PFSK-1 (cell line): ENCODE data around the gene CEP295NL.

Source experiments
- FOXP2 ChIP-seq: optimal IDR thresholded peaks from 2 replicates; pipeline ENCODE3; 2011; ENCODE audit warnings: borderline replicate concordance, control low read depth, inconsistent platforms; ENCODE audit not compliant: insufficient read depth; ENCODE audit errors: extremely low read length, extremely low read depth
- POLR2AphosphoS5 ChIP-seq: IDR thresholded peaks from 2 replicates; pipeline ENCODE4 v1.6.1; 2012; ENCODE audit warnings: low read depth, mild to moderate bottlenecking, control low read depth, low read length, moderate library complexity
- REST ChIP-seq, 2 experiments: IDR thresholded peaks; 2 replicates each; pipeline versions ENCODE4 v1.6.1 to v1.8.0; 2011 to 2012; ENCODE audit warnings: low read depth in 2 of 2, low read length in 2 of 2, control low read depth in 1 of 2, inconsistent platforms in 1 of 2, mild to moderate bottlenecking in 1 of 2, moderate library complexity in 1 of 2; ENCODE audit not compliant: insufficient read depth in 1 of 2
- SIN3A ChIP-seq: IDR thresholded peaks from 2 replicates; pipeline ENCODE4 v1.6.1; 2012; ENCODE audit warnings: mild to moderate bottlenecking, low read length, moderate library complexity, borderline replicate concordance; ENCODE audit not compliant: insufficient read depth
- TAF1 ChIP-seq: IDR thresholded peaks from 2 replicates; pipeline ENCODE4 v1.6.1; 2012; ENCODE audit warnings: low read length, control low read depth, borderline replicate concordance; ENCODE audit not compliant: insufficient read depth

The CEP295NL gene

DNA sequence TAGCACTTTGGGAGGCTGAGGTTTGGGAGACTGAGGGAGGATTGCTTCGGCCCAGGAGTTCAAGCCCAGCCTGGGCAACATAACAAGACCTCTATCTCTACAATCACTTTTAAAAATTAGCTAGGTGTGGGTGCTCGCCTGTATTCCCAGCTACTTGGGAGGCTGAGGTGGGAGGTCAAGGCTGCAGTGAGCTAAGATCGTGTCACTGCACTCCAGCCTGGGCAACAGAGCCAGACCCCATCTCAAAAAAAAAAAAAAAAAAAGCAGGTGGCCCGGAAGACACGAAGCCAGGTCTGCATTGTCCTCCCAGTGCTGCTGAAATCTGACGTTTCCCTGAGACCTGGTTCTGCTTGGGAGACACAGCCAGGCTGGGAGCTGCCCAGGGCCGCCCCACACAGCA lies 41.0 kb upstream of the CEP295NL start:
- TF ChIP-seq TAF1 (no peak), FOXP2 (no peak), SIN3A (no peak), REST (IDR thresholded peaks at IDR 0.05; ENCODE audit: insufficient read depth in 1 of 2, low read depth in 2 of 2, low read length in 2 of 2) (no peak), POLR2AphosphoS5 (no peak)

DNA sequence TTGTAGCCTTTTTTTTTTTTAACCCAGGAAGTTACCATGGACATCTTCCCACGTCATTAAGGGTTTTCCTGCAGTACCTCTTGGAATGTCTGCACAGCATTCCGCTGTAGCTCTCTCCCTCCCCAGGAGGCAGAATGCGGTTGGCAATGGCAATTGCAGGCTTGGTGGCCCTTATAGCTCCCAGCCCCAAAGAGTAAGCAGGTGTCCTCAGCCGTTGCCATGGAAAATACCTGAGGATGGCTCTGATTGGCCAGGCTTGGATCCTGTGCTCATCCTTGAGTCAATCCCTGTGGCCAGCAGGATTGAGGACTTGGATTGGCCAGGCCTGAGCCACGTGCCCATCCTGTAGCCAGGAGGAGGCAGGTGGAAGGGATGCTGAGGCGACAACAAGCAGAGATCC lies 37.7 kb upstream of the CEP295NL start:
- TF ChIP-seq REST (IDR thresholded peaks at IDR 0.05; ENCODE audit: insufficient read depth in 1 of 2, low read depth in 2 of 2, low read length in 2 of 2) (no peak), TAF1 (no peak), POLR2AphosphoS5 (no peak), FOXP2 (no peak), SIN3A (no peak)

- TF ChIP-seq REST (IDR thresholded peaks at IDR 0.05; ENCODE audit: insufficient read depth in 1 of 2, low read depth in 2 of 2, low read length in 2 of 2) (no peak), TAF1 (no peak), SIN3A (no peak), POLR2AphosphoS5 (no peak)
These were observed 37.3 kb upstream of the CEP295NL start for GRCh38 chr17:78940258-78940657.

- TF ChIP-seq SIN3A, result no peak
- TF ChIP-seq POLR2AphosphoS5, result no peak
- no peak for TF ChIP-seq REST (IDR thresholded peaks at IDR 0.05; ENCODE audit: insufficient read depth in 1 of 2, low read depth in 2 of 2, low read length in 2 of 2)
- no peak for TF ChIP-seq FOXP2
- TF ChIP-seq TAF1, result no peak
These were observed 36.6 kb upstream of the CEP295NL start for GRCh38 chr17:78939615-78940014.

DNA sequence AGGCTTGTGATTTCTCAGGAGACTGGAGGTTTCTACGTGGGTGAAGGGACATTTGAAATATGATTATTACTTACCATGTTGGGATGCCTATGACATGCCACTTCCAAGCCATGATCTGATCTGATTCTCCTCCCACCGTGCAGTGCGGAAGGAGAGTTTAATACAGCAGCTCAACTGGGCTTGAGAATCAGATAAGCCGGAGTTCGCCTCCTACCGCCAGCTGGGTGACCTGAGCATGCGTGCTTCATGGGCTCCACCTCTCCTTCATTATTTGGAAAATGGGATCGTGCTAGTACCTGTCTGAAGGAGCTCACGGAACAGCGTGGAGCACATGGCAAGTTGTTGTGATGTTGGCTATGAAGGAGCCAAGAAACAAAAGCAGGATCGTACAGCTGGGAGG lies 34.6 kb upstream of the CEP295NL start:
- no peak for TF ChIP-seq REST (IDR thresholded peaks at IDR 0.05; ENCODE audit: insufficient read depth in 1 of 2, low read depth in 2 of 2, low read length in 2 of 2)
- TF ChIP-seq FOXP2, result no peak
- no peak for TF ChIP-seq TAF1
- TF ChIP-seq SIN3A, result no peak
- TF ChIP-seq POLR2AphosphoS5, result no peak
